ENCODE data around the gene RTN1. TPM values are rescaled to one million over a fixed set of nuclear protein-coding genes. Genes with fewer than 3 reads are reported as not detected.

The RTN1 gene
- total RNA-seq, 1 experiment from 2014 or later, result 9.8 TPM

DNA sequence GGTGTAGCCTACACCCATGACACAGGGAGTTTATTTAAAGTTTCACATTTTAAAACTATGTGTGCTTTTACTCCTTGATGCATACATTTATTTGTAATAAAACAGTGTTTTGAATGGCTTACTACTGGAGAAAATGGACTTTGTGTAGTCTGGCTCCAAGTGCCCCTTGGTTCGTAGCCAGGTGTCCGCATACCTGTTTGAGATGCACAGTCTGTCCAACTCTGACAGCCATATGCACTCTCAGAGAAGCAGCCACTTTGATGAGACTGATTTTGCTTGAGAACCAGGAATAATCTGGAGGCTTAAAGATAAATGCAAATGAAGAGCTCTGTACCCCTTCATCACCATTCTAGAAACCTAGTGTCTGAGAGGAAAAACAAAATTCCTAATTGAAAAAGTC lies 24.0 kb downstream of the RTN1 start:
- Mint-ChIP-seq H3K9me3 (ENCODE audit: unreplicated experiment) (peaks cover 8% of the 10 kb centered on the region), H3K27me3 (ENCODE audit: insufficient read depth, unreplicated experiment) (no peaks in the 10 kb centered on the region), H3K4me3 (ENCODE audit: unreplicated experiment) (no peak overlapping the region), H3K4me1 (ENCODE audit: insufficient read depth, unreplicated experiment) (peaks cover 20% of the 10 kb centered on the region), H3K36me3 (ENCODE audit: insufficient read depth, unreplicated experiment) (no peaks in the 10 kb centered on the region), H3K27ac (ENCODE audit: low read depth, unreplicated experiment) (no peak overlapping the region)
- no peak for DNase-seq (ENCODE audit: unreplicated experiment)
- CTCF ChIA-PET, result no interaction called here
- TF ChIP-seq, protein P1, sequence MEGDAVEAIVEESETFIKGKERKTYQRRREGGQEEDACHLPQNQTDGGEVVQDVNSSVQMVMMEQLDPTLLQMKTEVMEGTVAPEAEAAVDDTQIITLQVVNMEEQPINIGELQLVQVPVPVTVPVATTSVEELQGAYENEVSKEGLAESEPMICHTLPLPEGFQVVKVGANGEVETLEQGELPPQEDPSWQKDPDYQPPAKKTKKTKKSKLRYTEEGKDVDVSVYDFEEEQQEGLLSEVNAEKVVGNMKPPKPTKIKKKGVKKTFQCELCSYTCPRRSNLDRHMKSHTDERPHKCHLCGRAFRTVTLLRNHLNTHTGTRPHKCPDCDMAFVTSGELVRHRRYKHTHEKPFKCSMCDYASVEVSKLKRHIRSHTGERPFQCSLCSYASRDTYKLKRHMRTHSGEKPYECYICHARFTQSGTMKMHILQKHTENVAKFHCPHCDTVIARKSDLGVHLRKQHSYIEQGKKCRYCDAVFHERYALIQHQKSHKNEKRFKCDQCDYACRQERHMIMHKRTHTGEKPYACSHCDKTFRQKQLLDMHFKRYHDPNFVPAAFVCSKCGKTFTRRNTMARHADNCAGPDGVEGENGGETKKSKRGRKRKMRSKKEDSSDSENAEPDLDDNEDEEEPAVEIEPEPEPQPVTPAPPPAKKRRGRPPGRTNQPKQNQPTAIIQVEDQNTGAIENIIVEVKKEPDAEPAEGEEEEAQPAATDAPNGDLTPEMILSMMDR (IDR thresholded peaks at IDR 0.05; ENCODE audit: unreplicated experiment), result no peak
- no TSS peak for BruUV-seq (replicated peaks)
- POLR2A ChIA-PET, result interaction anchor here (1.3 kb wide), 1 partner anchor 15 kb away, joined by 4 read pairs; no protein-coding TSS in a partner anchor
- intact Hi-C loops (cut with micrococcal nuclease), result no loop called here

DNA sequence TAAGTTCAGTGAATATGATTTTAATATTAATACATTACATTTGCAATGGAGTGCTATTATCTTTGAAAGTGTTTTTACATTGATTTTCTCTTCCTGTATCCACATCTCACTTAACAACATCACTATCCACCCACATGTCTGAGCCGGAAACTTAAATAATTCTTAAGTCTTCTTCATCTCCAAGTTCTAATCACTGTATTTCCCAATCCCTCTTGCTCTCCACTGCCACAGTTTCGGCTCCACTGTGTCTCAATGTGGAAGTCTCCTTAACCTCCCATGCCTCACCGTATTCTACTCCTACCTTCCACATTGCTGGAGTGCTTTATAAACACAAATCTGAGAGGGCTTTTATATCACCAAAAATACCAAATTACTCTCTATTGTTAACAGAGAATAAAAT lies 25.3 kb downstream of the RTN1 start:
- H3K27ac Mint-ChIP-seq (ENCODE audit: low read depth, unreplicated experiment), result no peak overlapping the region
- TF ChIP-seq, protein P1 (IDR thresholded peaks at IDR 0.05; ENCODE audit: unreplicated experiment), result no peak

DNA sequence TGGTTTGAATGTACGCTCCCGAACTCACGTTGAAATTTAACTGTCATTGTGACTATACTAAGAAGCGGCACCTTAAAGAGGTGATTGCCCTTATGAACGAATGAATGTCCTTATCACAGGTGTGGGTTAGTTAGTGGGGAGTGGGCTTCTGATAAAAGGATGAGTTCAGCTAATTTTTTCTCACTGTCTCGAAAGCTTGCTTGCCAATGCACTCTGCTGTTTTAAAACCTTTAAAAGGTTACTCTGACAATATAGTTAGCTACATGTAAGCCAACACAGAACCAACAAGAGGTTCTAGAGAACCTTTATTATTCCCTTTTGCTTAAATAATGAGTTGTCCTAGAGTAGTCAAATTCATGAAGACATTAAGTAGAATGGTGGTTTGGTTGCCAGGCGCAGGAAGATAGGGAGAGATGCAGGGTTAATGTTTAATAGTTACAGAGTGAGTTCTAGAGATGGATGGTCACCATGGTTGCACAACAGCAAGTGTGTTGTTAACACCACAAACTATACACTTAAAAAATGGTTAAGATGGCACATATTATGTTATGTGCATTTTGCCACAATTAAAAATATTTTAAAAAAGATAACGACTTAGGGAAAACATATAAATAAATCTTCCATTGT lies 26.3 kb downstream of the RTN1 start:
- no peaks in the 10 kb centered on the region for H3K27me3 Mint-ChIP-seq (ENCODE audit: insufficient read depth, unreplicated experiment)
- no peak overlapping the region for H3K27ac Mint-ChIP-seq (ENCODE audit: low read depth, unreplicated experiment)

More for the DNA sequence above, 25.3 kb downstream of the RTN1 start:
- DNase-seq (ENCODE audit: unreplicated experiment), result no peak
- POLR2A ChIA-PET, result interaction anchor here (0.7 to 1.0 kb wide), 2 partner anchors 12 to 72 kb away, joined by 4 read pairs; no protein-coding TSS in a partner anchor
- BruUV-seq (replicated peaks), result no TSS peak
- Mint-ChIP-seq H3K36me3 (ENCODE audit: insufficient read depth, unreplicated experiment) (no peaks in the 10 kb centered on the region), H3K4me1 (ENCODE audit: insufficient read depth, unreplicated experiment) (peaks cover 20% of the 10 kb centered on the region), H3K4me3 (ENCODE audit: unreplicated experiment) (no peak overlapping the region), H3K27me3 (ENCODE audit: insufficient read depth, unreplicated experiment) (no peaks in the 10 kb centered on the region), H3K9me3 (ENCODE audit: unreplicated experiment) (peaks cover 8% of the 10 kb centered on the region)
- intact Hi-C loops (cut with micrococcal nuclease), result no loop called here
- CTCF ChIA-PET, result no interaction called here

DNA sequence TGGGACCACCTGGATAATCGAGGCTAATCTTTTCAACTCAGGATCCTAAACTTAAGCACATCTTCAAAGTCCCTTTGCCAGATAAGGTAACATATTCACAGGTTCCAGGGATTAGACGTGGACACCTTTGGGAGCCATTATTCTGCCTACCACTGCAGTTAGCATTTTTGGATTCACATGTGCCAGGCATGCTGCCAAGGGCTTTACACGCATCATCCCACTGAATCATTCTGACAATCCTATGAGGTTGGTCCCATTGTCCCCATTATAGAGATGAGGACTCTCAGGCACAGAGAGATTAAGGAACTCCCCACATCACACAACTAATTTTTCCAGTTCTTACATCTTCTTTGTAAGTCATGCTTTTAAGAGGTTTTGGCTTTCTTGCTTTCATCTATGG lies 34.5 kb downstream of the RTN1 start:
- TF ChIP-seq, protein P1 (IDR thresholded peaks at IDR 0.05; ENCODE audit: unreplicated experiment), result no peak
- Mint-ChIP-seq H3K4me1 (ENCODE audit: insufficient read depth, unreplicated experiment) (no peaks in the 10 kb centered on the region), H3K4me3 (ENCODE audit: unreplicated experiment) (no peak overlapping the region), H3K36me3 (ENCODE audit: insufficient read depth, unreplicated experiment) (no peaks in the 10 kb centered on the region), H3K27ac (ENCODE audit: low read depth, unreplicated experiment) (no peak overlapping the region), H3K9me3 (ENCODE audit: unreplicated experiment) (no peaks in the 10 kb centered on the region), H3K27me3 (ENCODE audit: insufficient read depth, unreplicated experiment) (no peaks in the 10 kb centered on the region)
- peak; percentile 51 for DNase-seq (ENCODE audit: unreplicated experiment)
- no TSS peak for BruUV-seq (replicated peaks)
- intact Hi-C loops (cut with micrococcal nuclease), result no loop called here
- POLR2A ChIA-PET, result interaction anchor here (1.0 kb wide), 1 partner anchor 16 kb away, joined by 4 read pairs; no protein-coding TSS in a partner anchor
- CTCF ChIA-PET, result no interaction called here

More for the DNA sequence above, 26.3 kb downstream of the RTN1 start:
- POLR2A ChIA-PET, result interaction anchor here (0.7 kb wide), 1 partner anchor 11 kb away, joined by 4 read pairs; no protein-coding TSS in a partner anchor
- Mint-ChIP-seq H3K9me3 (ENCODE audit: unreplicated experiment) (no peaks in the 10 kb centered on the region), H3K4me3 (ENCODE audit: unreplicated experiment) (no peak overlapping the region), H3K4me1 (ENCODE audit: insufficient read depth, unreplicated experiment) (peaks cover 11% of the 10 kb centered on the region), H3K36me3 (ENCODE audit: insufficient read depth, unreplicated experiment) (no peaks in the 10 kb centered on the region)
- TF ChIP-seq, protein P1 (IDR thresholded peaks at IDR 0.05; ENCODE audit: unreplicated experiment), result no peak
- no peak for DNase-seq (ENCODE audit: unreplicated experiment)
- BruUV-seq (replicated peaks), result no TSS peak
- CTCF ChIA-PET, result no interaction called here
- intact Hi-C loops (cut with micrococcal nuclease), result no loop called here
